ENCODE measurements around the gene USP3.

- TF ChIP-seq CTCF (IDR thresholded peaks at IDR 0.05) (no peak), POLR2AphosphoS5 (IDR thresholded peaks at IDR 0.05) (no peak)
Observed at GRCh38 chr15:63458794-63459395, 45.5 kb upstream of the USP3 start.

All from esophagus muscularis mucosa (tissue), 3 donors.